ENCODE results near the gene HGF.

The HGF gene

DNA sequence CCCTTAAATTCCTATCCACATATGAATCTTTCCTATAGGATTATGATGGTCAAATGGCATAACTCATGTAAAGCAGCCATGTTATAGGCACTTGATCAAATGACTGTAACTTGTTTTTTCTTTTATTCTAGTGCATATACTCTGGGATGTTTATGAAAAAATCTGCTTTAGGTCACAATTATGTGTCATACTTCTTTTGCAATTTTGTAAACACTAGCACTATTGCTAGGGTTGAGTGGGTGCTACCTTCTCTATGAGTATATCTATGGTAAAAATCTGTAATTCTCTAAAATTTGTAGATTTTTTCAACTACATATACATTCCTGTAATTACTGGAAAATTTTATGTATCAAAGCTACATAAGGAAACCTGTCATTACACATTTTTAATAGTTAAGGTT is 50.0 kb downstream of the HGF start:
- DNase-seq (ENCODE audit: low spot score): no peak

DNA sequence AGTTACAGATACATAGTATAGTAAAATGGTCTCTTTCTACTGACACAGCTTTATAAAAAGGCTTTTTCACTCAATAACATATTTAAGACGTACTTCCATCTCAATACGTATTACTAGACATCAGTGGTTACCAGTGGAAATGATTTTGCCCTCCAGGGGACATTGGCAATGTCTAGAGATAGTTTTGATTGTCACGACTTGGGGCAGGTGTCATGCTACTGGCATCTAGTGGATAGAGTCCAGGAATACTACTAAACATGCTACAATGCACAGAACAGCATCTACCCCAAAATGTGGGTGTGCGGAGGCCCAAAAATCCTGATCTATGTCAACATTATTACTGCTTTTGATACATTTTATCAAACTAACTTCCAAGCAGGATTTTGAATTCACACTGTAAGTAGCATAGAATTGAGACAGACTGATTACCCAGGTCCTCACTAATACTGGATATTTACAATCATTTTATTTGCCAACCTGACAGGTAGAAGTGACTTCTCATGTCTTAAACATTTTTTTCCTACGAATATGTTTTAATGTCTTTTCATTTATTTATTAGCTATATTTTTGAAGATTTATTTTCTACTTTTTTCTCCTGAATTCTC is 53.8 kb downstream of the HGF start:
- peak; percentile 47 for DNase-seq (ENCODE audit: low spot score)

DNA sequence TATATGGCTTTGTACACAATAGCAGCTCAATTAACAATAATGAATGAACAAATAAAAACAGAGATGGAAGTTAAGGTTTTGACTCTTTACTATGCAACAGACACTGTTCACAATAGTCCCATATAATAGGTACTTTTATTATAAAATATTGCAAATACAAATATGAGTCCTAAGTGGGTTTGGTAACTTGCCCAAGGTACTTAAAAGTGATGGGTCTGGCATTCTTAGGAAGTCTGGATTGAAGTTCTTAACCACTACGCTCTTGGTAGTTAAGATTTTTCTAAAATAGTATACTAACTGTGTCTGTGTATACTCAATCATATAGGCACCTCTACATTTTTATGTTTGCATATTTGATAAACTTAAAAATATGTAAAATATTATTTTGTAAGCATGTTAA is 55.5 kb downstream of the HGF start:
- no peak for DNase-seq (ENCODE audit: low spot score)

DNA sequence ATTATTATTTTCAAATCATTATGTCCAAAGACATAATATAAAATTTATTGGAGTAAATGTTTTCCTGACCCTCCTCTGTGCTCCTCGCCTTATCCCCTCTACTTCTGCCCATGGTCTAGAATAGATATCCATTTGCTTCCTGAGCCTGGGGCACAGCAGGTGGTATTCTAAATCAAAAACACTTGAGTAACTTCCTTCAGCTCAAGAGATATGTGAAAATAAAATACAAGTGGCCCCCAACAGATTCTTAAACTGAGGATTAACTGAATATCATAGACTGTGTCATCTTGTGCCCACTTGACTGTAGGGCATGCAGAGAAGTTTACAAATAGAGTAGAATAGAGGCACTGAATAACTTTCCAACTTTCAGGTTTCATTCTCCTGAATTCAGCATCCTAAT is 59.1 kb downstream of the HGF start:
- DNase-seq (ENCODE audit: low spot score): no peak

DNA sequence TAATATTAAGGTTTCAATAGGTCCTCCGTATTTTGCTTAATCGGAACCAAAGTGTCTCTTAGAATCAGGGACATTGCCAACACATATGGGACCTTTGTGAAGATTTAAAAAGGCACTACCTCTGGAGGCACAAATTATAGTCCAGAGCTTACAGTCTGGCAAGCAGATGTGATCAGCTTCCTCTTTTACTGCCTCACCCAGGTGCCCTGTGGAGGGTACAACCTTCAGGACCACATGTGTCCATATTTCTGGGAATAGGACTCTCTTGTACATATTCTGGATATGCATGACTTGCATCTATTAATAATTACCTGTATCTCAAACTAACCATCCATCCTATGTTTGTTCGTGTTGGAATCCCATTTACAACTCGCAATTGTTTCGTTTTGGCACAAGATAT is 60.0 kb downstream of the HGF start:
- no peak for DNase-seq (ENCODE audit: low spot score)

DNA sequence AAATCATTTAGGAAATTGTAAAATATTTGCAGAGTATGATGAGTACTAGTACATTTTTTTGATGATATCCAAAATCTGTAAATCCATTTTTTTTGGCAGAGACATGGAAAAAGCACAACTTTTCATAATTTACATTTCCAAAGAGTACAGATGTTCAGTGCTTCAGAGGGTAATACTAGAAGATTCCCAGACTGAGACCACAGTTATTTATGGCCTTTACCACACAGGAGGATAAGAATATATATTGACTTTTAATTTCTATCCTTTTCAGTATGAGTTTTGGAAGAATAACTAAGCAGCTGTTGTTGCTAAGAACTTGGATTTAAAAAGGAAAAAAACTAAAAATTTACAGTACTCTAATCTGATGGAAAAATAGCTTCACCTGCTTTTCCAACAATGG is 61.9 kb downstream of the HGF start:
- no peak for DNase-seq (ENCODE audit: low spot score)

DNA sequence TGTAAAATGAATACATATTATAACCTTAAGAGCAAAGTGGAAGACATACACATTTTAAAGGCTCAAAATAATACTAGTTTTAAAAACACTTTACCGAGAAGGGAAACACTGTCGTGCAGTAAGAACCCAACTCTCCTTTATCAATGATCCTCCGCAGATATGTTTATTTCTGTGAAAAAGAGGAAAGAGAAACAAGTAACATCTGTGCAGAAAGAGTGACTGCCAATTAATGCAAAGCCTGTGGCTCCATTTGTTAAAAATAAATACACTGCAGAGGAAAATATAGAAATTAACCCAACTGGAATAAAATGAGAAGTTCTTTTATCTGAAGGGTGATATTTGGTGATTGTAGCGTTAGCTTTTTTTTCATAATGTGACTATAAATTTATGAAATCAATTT is 62.7 kb downstream of the HGF start:
- DNase-seq (ENCODE audit: low spot score): no peak

DNA sequence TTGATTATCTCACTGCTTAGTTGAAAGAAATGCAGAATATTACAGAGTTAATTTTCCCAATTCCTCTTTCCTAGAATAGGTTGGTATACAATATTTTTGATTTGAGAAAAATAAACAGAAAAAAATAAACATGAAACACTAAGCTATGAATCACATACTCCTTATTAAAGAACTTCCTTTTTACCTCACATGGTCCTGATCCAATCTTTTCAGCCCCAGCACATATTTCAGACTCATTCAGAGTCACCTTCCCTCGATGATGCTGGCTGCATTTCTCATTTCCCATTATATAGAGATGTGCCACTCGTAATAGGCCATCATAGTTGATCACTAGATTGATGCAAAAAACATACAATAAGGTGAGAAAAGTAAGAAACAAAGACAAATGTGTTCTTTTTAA is 64.6 kb downstream of the HGF start:
- no peak for DNase-seq (ENCODE audit: low spot score)

DNA sequence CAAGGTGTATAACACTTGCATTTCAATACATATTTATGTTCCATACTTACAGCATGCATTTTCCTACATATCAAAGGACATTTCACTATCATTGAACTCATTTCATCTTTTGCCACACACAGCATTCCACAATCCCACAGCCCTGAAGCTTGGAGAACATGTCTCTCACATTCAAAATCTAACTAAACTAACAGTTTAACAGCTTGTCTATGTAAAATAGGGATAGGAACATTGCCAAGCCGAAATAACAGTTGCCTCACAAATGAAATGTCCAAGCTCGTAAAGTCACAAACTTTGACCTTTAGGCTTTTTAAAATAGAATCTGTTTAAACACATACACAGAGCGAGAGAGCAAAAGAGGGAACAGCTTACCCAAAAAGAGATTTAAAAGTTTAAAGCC is 65.3 kb downstream of the HGF start:
- no peak for DNase-seq (ENCODE audit: low spot score)

DNA sequence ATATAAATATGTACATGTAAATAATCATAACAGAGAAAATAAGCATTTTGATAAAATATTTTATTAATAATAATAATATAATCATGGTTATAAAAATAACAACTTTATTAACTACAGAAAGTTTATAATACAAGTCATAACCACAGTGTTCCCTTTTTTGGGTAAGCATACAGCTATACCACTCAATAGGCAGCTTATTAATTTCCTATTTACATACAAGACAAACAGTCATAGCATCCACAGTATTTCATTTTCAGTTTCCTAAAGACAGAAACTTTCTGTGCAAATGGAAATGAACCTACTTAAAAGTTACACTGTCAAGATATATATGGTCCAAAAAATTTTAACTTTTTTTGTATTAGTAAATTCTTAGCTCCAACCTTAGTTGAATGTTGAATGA is 70.9 kb downstream of the HGF start:
- no peak for DNase-seq (ENCODE audit: low spot score)

DNA sequence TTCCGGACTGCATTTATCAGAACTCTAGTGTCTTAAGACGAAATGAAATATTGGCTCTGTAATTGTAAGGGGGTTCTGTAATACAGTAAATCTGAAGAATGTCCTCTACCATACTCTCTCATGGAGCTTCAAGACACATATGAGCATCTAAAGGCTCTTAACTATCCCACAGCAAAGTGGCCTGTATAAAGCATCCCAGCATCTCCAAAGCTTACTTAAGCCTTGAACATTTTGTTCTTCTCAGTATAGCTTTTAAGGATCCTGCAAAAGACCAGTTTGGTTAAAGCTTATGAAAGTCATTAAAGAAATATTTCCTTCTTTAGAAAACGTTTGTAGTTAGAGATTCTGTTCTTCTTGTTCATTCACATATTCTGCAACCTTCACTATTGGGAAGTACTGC is 75.1 kb downstream of the HGF start:
- no peak for DNase-seq (ENCODE audit: low spot score)

DNA sequence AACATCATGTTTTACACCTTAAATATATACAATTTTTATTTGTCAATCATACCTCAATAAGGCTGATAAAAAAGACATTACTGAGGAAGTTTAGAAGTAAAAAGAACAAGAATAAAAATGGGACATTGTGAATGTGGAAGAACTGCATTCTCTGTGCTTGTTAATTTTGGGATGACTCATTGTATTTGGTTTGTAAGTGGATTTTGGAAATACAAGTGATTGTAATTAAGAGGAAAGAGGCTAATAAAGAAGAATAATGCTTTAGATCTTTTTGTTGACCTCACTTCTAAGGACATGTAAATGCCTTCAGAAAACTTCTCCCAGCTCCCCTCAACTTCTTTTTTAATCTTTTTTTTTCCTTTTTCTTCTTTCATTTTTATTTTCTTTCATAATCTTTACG is 76.0 kb downstream of the HGF start:
- DNase-seq (ENCODE audit: low spot score): no peak

DNA sequence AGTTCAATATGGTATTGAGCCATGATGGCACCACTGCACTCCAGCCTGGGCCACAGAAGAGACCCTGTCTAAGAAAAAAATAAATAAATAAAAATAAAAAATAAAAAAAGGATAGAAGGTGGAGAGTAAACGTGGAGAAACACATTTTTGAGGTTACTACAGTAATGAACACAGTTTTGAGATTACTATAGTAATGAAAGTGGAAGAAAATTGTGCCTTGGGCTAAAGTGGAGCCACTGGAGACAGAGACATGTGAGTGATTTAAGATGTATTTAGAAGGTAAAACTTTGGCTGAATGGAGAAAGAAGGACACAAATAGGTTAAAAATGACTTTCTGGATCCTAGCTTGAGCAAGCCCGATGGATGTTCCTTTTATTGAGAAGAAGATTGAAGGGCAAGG is 76.8 kb downstream of the HGF start:
- no peak for DNase-seq (ENCODE audit: low spot score)

DNA sequence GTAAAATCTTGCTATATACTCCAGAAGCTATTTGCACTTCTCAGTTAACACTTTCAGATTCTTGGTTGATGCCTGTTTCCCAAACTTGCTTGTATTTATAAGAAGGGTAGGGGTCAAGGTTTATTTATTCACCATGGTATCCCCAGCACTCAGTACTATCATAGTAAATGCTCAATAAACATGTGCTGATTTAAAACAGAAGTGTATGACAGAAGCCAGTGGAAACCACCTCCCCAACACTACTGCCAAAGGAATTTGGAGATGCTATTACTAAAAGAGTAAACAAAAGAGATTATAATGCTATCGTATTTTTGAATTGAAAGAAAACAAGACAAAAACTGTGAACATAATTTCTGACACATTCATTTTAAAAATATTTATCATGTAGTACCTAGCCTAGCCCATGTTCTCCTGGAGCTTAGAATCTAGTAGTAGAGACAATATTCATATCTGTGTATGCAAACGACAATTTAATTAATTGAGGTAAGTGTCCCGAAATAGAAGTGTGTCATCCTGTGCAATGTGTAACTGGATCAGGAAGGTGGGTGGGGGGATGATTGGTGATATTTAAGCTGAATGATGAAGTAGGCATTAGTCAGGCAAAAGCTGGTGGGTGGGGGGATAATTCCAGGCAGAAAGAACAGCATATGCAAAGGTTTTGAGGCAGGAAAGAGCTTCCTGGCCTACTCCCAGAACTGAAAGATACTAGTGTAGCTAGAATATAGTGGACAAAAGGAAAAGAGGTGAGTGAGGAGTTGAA is 77.5 kb downstream of the HGF start:
- DNase-seq (ENCODE audit: low spot score): no peak

DNA sequence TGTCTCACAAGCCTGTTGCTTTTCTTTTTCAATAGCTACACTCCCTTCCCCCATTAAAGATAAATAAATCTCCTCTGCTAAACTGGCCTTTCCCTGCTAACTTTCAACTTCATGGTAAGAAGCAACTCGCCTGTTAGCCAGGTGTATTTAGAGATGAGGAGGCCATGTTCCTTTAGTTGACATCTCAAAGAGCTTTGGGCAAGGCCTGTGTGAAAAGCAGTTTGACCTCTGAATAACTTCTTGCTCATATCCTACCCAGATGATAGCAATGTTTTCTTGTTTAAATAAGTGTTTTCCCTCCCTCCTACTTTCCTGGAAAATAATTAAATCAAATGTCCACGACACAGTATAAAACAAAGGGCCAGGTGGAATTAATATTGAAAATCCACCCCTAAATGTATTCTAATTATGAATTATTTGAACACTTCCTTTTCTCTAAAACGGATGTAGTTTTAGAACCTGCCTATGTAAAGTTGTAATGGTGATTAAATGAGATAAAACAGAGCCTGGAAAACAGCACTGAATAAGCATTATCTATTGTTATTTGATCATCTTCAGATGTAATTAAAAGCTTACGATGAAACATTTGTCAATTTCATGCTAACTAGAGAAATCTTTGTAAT is 78.5 kb downstream of the HGF start:
- no peak for DNase-seq (ENCODE audit: low spot score)

DNA sequence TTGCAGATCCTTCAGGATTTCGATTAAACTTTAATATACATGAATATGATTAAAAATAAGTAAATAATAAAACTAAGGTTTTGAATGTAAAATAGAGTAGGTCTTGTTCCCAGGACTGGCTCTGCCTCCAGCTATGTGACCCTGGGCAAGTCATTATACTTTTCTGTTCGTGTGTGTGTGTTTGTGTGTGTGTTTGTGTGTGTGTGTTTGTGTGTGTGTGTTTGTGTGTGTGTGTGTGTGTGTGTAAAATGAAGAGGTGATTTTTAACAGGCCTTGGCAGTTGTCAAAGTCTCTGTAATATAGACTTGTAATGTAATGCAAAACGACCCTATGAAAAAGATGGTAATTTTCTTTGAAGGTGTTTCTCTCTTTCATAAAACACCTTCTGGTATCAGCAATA is 79.2 kb downstream of the HGF start:
- no peak for DNase-seq (ENCODE audit: low spot score)

DNA sequence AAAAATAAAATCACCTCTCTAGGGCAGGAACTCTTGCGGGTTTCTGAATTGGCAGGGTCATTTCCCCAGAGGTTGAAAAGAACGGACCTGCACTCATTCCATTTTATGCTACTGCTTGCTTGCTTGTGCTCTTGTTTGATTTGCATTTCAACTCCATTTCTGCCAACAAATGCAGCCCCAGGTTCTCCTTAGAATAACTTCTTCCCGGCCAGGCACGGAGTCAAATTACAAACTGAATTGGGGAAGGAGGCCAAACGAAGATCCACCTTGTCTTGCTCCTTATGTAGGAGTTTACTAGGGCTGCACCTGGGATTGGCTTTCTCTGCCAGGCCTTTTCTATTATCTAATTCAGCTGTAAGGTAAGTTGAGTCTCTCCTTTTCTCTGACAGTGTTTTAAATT is 79.6 kb downstream of the HGF start:
- no peak for DNase-seq (ENCODE audit: low spot score)

DNA sequence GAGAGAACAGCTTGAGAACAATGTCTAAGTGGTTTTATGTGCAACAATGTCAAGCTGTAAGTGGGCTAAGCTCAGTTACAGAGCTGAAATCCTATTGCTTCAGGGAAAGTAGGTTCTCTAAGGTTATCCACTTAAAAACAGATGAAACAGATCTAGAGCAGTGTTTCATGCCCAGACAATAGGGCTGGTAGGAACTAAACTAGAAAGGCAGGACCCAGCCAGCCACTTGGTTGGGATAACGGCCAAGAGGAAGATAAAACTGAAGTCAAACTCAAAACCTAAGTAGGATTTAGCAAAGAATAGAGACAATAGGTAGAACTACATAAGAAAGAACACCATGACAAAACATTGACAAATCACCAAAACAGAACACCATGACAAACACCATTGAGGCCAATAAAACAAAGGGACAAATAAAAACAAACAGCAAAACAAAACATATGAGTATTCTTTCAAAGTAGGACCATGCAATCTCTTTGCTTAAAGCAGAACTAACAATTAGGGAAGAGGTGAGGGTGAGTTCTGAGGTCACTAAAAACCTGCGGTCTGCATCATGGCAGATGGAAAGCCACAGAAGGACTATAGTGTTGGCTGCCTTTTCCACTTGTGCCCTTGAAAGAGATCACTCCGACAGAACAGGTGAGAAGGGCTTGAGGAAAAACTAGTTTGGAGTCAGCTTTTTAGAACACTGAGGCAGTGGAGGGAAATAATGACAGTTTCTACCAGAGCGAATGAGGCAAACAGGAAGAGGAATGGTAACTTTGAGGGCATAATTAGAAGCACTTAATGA is 81.0 kb downstream of the HGF start:
- DNase-seq (ENCODE audit: low spot score): no peak

DNA sequence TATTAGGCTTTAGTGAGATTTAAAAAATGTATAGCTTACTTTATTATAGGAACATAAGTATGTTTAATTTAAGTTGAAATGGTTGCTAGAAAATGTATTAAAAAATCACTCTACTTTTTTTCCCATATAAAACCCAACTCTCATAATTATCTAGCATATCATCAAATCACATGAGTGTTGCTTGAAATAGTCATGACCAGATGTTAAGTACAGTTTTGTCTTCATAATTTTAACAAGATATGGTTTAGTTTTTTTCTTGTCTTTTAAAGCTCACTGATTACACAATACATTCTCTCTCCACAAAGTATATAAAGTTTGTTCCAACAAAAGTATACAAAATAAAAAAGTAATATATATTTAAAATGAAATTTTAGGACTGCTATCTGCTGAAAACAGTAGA is 82.8 kb downstream of the HGF start:
- DNase-seq (ENCODE audit: low spot score): no peak

DNA sequence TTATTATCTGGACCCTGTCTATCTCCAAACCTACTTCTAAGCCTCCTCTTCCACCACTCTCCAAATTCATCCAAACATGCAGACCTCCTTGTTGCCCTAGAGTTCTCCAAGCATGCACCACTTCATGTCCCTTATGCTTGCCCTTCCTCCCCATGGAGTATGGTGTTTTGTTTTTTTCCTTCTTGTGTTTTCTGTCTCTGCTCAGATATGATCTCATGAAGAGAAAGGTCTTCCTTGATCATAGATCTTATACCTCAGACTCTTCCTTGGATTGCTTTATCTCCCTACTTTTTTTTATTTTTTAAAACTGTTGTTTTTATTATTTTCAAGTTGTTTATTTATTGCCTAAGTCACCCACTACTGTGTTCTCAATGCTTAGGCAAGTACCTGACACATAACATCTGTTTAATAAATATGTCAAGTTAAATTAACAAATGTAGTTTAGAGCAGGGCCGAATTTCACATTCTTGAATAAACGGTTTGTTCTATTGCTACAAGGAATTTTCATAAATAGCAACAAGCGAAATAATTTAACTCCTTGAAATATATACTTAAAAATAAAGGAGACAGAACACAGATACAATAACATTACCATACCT is 84.5 kb downstream of the HGF start:
- no peak for DNase-seq (ENCODE audit: low spot score)

DNA sequence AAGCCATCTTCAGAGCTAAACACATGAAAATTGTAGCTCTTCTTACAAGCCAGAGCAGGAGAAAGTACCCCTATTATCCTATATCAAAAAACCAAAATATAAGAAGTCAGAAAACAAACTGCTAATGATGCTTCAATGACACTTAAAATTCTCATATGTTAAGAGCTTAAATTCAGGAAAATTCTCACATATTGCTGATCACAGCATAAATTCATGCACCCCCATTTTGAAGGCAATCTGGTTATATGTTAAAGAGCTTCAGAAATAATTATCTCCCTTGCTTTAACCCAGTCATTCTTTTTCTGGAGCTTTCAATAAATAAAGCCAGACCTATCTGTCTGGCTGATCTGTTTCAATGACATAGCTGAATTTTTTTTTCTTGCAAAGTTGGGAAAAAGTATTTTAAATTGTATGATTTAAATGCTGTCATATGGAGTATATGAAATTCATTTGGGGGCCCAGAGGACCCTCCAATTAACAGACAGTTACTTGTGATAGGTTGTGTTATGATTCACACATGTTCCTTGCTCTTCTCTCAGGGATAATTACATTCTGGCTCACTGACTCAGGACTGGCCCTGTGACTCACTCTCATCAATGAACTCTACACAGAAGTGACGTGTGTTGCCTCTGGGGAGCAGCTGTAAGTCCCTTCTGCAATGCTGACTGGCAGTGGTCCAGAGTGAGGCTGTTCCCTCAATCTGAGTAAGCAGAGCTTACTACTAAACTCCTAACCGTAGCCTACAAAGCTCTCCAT is 85.2 kb downstream of the HGF start:
- peak; percentile 98 for DNase-seq (ENCODE audit: low spot score)

DNA sequence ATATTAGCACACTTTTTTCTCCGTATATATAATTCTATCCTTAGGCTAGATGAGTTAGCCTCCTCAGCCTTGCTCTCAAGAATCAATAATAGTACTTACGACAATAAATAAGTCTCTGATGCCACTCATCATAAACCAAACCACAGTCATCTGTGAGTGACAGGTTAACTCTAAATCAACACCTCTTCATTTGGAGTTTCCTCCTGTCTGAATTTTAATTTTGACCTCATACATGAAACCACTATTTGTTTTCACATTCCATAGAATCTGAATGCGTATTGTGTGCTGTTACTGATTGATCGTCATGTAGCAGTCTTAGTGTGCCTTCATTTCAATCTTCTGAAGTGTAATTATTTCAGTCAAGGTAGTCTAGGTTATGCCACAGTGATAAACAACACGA is 85.8 kb downstream of the HGF start:
- DNase-seq (ENCODE audit: low spot score): peak; percentile 64

Measured in kidney tubule cell (primary cell).